A549 (cell line): ENCODE measurements around the gene BABAM2. TPM values are rescaled to one million over a fixed set of nuclear protein-coding genes. Genes with fewer than 3 reads are reported as not detected.
A peak's percentile ranks its signal among the peaks of the same experiment; 100 is the strongest.

Experiments used
- ATAC-seq, 2 experiments: fragments of 200-7000 bp in 1 of 2; fragments of >200 bp in 1 of 2; cut with Nextera tagmentation in 1 of 2; cut with Tn5 transposase in 1 of 2; 3 replicates each; pipeline versions ENCODE4 v1.8.0 to v1.9.1; 2018 to 2020; ENCODE audit warnings: mild to moderate bottlenecking in 1 of 2, moderate library complexity in 1 of 2
- CTCF ChIA-PET: fragments of 300-600 bp; sonication (Branson Sonifier 250); formaldehyde crosslinking; extraction: SDS; loops from one replicate; lab custom pipeline; 2021; ENCODE audit warnings: antibody characterized with exemption, inconsistent platforms; lab: Yijun Ruan, JAX
- POLR2A ChIA-PET: fragments of 350-600 bp; formaldehyde crosslinking; extraction: SDS; loops from one replicate; lab custom pipeline; 2021; ENCODE audit warnings: antibody characterized with exemption, inconsistent platforms; lab: Yijun Ruan, JAX
- DNase-seq, 2 experiments: peaks; one replicate each; pipeline versions ENCODE4 v3.0.0 to v3.0.0-alpha.2; 2011 to 2016; ENCODE audit warnings: low read depth in 1 of 2, low spot score in 1 of 2
- FAIRE-seq: peaks from 2 replicates; lab custom pipeline; 2011; peaks lifted over from hg19 to GRCh38; lab: Jason Lieb, UNC
- H3K27ac ChIP-seq, 2 experiments: fragments of >200 bp; sonication (Bioruptor Twin); formaldehyde crosslinking; 3 replicates each; pipeline ENCODE4 v1.5.1; 2016 to 2017
- H3K4me1 ChIP-seq: fragments of >200 bp; sonication (Bioruptor Twin); formaldehyde crosslinking; 3 replicates; pipeline ENCODE4 v1.6.1; 2016
- H3K4me2 ChIP-seq: fragments of >200 bp; sonication (Bioruptor Twin); formaldehyde crosslinking; 3 replicates; pipeline ENCODE4 v1.6.1; 2016
- H3K4me3 ChIP-seq: fragments of >200 bp; sonication (Bioruptor Twin); formaldehyde crosslinking; 3 replicates; pipeline ENCODE4 v1.5.1; 2016
- H3K9me3 ChIP-seq: fragments of >200 bp; sonication (Bioruptor Twin); formaldehyde crosslinking; 3 replicates; pipeline ENCODE4 v1.6.1; 2016
- ATOH8 ChIP-seq: fragments of 250-450 bp; sonication (Bioruptor Pico); IDR thresholded peaks from 2 replicates; pipeline ENCODE4 v1.5.0; 2020; ENCODE audit warnings: low read depth, mild to moderate bottlenecking, moderate library complexity
- CBX8 ChIP-seq: fragments of 200-600 bp; sonication (generic); IDR thresholded peaks from 2 replicates; pipeline ENCODE4 v1.6.1; 2016
- EHF ChIP-seq: fragments of 250-450 bp; sonication (Bioruptor Pico); IDR thresholded peaks from 2 replicates; pipeline ENCODE4 v1.5.0; 2020; ENCODE audit warnings: mild to moderate bottlenecking
- FOSL2 ChIP-seq, 2 experiments: fragments of 450-650 bp in 1 of 2; fragments of >200 bp in 1 of 2; sonication (Bioruptor Twin) in 1 of 2; formaldehyde crosslinking; IDR thresholded peaks; 2 replicates each; pipeline versions ENCODE4 v1.5.0 to v1.6.1; 2016 to 2020; ENCODE audit warnings: mild to moderate bottlenecking in 1 of 2, moderate library complexity in 1 of 2
- FOXS1 ChIP-seq: fragments of 250-450 bp; sonication (Bioruptor Pico); IDR thresholded peaks from 2 replicates; pipeline ENCODE4 v1.5.0; 2020; ENCODE audit warnings: mild to moderate bottlenecking, moderate library complexity
- GATA3 ChIP-seq: IDR thresholded peaks from 2 replicates; pipeline ENCODE4 v1.6.1; 2012; ENCODE audit warnings: borderline replicate concordance
- HDAC2 ChIP-seq: fragments of 200-600 bp; sonication (generic); IDR thresholded peaks from 2 replicates; pipeline ENCODE4 v1.6.1; 2016
- HES2 ChIP-seq: fragments of >200 bp; sonication (Bioruptor Twin); formaldehyde crosslinking; IDR thresholded peaks from 2 replicates; pipeline ENCODE4 v1.6.1; 2016
- HEYL ChIP-seq: fragments of 250-450 bp; sonication (Bioruptor Pico); IDR thresholded peaks from 2 replicates; pipeline ENCODE4 v1.8.0; 2021; ENCODE audit warnings: mild to moderate bottlenecking, moderate library complexity
- HOXB13 ChIP-seq: fragments of 250-450 bp; sonication (Bioruptor Pico); IDR thresholded peaks from 2 replicates; pipeline ENCODE4 v1.5.0; 2020; ENCODE audit warnings: low read depth, mild to moderate bottlenecking, moderate library complexity
- HOXB5 ChIP-seq: fragments of 250-450 bp; sonication (Bioruptor Pico); IDR thresholded peaks from 2 replicates; pipeline ENCODE4 v1.5.0; 2020; ENCODE audit warnings: mild to moderate bottlenecking, moderate library complexity
- JUNB ChIP-seq: fragments of >200 bp; sonication (Bioruptor Twin); formaldehyde crosslinking; IDR thresholded peaks from 2 replicates; pipeline ENCODE4 v1.6.1; 2016
- KDM1A ChIP-seq: fragments of 200-600 bp; sonication (generic); IDR thresholded peaks from 2 replicates; pipeline ENCODE4 v1.6.1; 2016; ENCODE audit warnings: low read depth, mild to moderate bottlenecking
- KDM5A ChIP-seq: fragments of 200-600 bp; sonication (generic); IDR thresholded peaks from 2 replicates; pipeline ENCODE4 v1.6.1; 2016; ENCODE audit warnings: antibody characterized with exemption, mild to moderate bottlenecking
- NPAS2 ChIP-seq: fragments of 250-450 bp; sonication (Bioruptor Pico); IDR thresholded peaks from 2 replicates; pipeline ENCODE4 v1.8.0; 2022; ENCODE audit warnings: mild to moderate bottlenecking, moderate library complexity, borderline replicate concordance
- NR3C1 ChIP-seq: fragments of >200 bp; sonication (Bioruptor Twin); formaldehyde crosslinking; IDR thresholded peaks from 3 replicates; pipeline ENCODE4 v1.6.1; 2017
- RAD21 ChIP-seq, 2 experiments: fragments of >200 bp in 1 of 2; sonication (Bioruptor Twin) in 1 of 2; formaldehyde crosslinking in 1 of 2; IDR thresholded peaks in 1 of 2; conservative IDR thresholded peaks in 1 of 2; 2 replicates in 1 of 2; 3 replicates in 1 of 2; pipeline ENCODE4 v1.6.1; 2012 to 2018; ENCODE audit warnings: inconsistent platforms in 1 of 2
- RARB ChIP-seq: fragments of 250-450 bp; sonication (Bioruptor Pico); IDR thresholded peaks from 2 replicates; pipeline ENCODE4 v1.8.0; 2021; ENCODE audit warnings: mild to moderate bottlenecking, moderate library complexity
- RCOR1 ChIP-seq: fragments of 150-350 bp; IDR thresholded peaks from 2 replicates; pipeline ENCODE4 v1.6.1; 2014; ENCODE audit warnings: antibody characterized with exemption, low read length, low read depth
- REST ChIP-seq: fragments of 200-600 bp; sonication (generic); IDR thresholded peaks from 2 replicates; pipeline ENCODE4 v1.6.1; 2016; ENCODE audit warnings: antibody characterized with exemption, mild to moderate bottlenecking, moderate library complexity
- RFX5 ChIP-seq: fragments of 450-650 bp; IDR thresholded peaks from 2 replicates; pipeline ENCODE4 v1.7.1; 2014; ENCODE audit warnings: antibody characterized with exemption, mild to moderate bottlenecking, moderate library complexity
- SMC3 ChIP-seq: fragments of >200 bp; sonication (Bioruptor Twin); formaldehyde crosslinking; IDR thresholded peaks from 3 replicates; pipeline ENCODE4 v1.6.1; 2018; ENCODE audit warnings: inconsistent platforms
- TFCP2L1 ChIP-seq: fragments of 250-450 bp; sonication (Bioruptor Pico); IDR thresholded peaks from 2 replicates; pipeline ENCODE4 v1.5.0; 2021; ENCODE audit warnings: mild to moderate bottlenecking
- ZFP36 ChIP-seq: fragments of 450-650 bp; IDR thresholded peaks from 2 replicates; pipeline ENCODE4 v1.6.1; 2014; ENCODE audit warnings: borderline replicate concordance; ENCODE audit not compliant: partially characterized antibody
- ZNF302 ChIP-seq: fragments of 250-450 bp; sonication (Bioruptor Pico); IDR thresholded peaks from 2 replicates; pipeline ENCODE4 v1.9.0; 2021; ENCODE audit warnings: inconsistent platforms, mild to moderate bottlenecking, moderate library complexity
- WGBS: methylation state at CpG from one replicate; pipeline ENCODE4 v1.1.6; 2017; ENCODE audit errors: missing lambda C conversion rate; 5-methylcytosine and 5-hydroxymethylcytosine counted together
- polyA minus RNA-seq: library from RNA; depleted of rRNA, polyadenylated mRNA; stranded (reverse); fragments of >200 nt; gene quantifications from 2 replicates; pipeline ENCODE4 v1.2.3, GENCODE V29; 2011; rRNA and poly(A)+ RNA removed
- polyA plus RNA-seq, 4 experiments: library from polyadenylated mRNA; depleted of rRNA in 3 of 4; stranded (reverse); fragments of >200 nt; fragmentation: RNase III in 1 of 4; extraction: RNeasy Plus Mini Kit Qiagen cat#74134 plus additional on column Dnase treatment in 1 of 4; gene quantifications; 2 replicates in 3 of 4; 3 replicates in 1 of 4; pipeline ENCODE4 v1.2.3, GENCODE V29; 2011 to 2017
- TF ChIP-seq, protein P1 (sequence below): fragments of >200 bp; sonication (Bioruptor Twin); formaldehyde crosslinking; IDR thresholded peaks from 3 replicates; pipeline ENCODE4 v1.6.1; 2016
- TF ChIP-seq, protein P2 (sequence below): IDR thresholded peaks from 2 replicates; pipeline ENCODE4 v1.6.1; 2012; ENCODE audit warnings: low read depth, borderline replicate concordance
- TF ChIP-seq, protein P3 (sequence below): fragments of 150-350 bp; IDR thresholded peaks from 2 replicates; pipeline ENCODE4 v1.6.1; 2014; ENCODE audit warnings: low read depth, mild to moderate bottlenecking, low read length

BABAM2 gene
- polyA plus RNA-seq (2011; rRNA removed) = 78.4 and 87.1 TPM in 2 replicates
- 36.4 and 40.0 TPM in 2 replicates for polyA plus RNA-seq (2012; cell fraction: cytosol; rRNA removed)
- 23.5 and 26.3 TPM in 2 replicates for polyA plus RNA-seq (2012; cell fraction: nucleus; rRNA removed)
- polyA plus RNA-seq (2017; fragmentation: RNase III; extraction: RNeasy Plus Mini Kit Qiagen cat#74134 plus additional on column Dnase treatment) = 52.9 to 54.0 TPM (median 53.7 TPM) in 3 replicates
- 60.8 and 68.7 TPM in 2 replicates for polyA minus RNA-seq

DNA sequence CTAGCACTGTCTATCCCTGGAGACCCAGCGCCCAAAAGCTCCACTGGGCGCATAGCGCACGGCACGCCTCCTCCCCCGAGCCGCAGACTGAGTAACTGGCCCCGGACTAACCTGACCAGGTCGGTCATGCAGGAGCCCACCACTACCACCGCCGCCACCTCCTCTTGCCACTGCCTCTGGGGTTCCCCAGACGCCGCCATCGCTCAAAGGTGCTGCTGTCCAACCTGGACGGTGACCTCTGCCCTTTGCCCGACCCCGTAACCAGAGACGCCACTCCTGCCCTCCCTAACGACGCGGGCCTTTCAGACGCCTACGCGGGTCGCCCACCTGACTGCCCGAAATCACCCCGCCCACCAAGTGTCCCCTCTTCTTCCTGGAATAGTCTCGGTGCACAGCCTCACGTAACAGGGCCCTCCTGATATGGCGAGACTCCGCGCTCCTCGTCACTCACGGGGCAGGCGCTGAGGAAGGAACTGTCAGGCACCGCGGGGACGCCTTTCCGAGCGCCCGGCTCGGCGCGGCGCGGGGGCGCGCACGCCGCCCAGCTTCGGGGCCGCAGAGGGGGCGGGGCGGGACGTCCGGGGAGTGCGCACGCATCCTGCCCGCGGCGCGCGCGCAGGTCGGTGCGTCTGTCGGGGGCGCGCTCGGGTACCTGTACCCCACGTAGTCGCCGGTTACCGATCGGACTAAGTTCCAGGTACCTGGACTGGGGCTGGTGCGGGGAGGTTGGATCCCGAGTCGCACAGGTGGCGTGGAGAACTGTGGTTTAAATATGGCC lies at the start of gene BABAM2, which contains the start of gene RBKS:
BABAM2 (plus strand) TSS at position 584 of the 778 bp plus-strand sequence. CDS start 3,828 bp downstream, outside the sequence.
RBKS (minus strand) TSS at position 242 of the 778 bp plus-strand sequence; CDS start at position 200, 42 bp downstream.
- ATAC-seq (peak; percentile 92 to 93), DNase-seq (peak; percentile 88 to 91), FAIRE-seq (no peak)
- H3K4me3 ChIP-seq = peak within 1 kb of the TSS; percentile 85
- peak within 1 kb of the TSS; percentile 82 for H3K4me2 ChIP-seq
- WGBS = 2% methylated on average over 35 of the region's 79 CpGs
- CTCF ChIA-PET = interaction anchor here (0.6 to 1.7 kb wide), 7 partner anchors 9 to 554 kb away, joined by 3 to 7 read pairs (median 3); no protein-coding TSS in a partner anchor
- H3K27ac ChIP-seq = peak within 1 kb of the TSS; percentile 94 to 97
- no peaks in the 10 kb centered on the region for H3K9me3 ChIP-seq
- peaks cover 60% of the 10 kb centered on the region for H3K4me1 ChIP-seq
- POLR2A ChIA-PET = interaction anchor here (0.6 to 2.2 kb wide), 15 partner anchors 19 to 507 kb away, joined by 3 to 15 read pairs (median 4); partner anchors contain the start of genes FOSL2 and MRPL33
- TF ChIP-seq, protein P1, sequence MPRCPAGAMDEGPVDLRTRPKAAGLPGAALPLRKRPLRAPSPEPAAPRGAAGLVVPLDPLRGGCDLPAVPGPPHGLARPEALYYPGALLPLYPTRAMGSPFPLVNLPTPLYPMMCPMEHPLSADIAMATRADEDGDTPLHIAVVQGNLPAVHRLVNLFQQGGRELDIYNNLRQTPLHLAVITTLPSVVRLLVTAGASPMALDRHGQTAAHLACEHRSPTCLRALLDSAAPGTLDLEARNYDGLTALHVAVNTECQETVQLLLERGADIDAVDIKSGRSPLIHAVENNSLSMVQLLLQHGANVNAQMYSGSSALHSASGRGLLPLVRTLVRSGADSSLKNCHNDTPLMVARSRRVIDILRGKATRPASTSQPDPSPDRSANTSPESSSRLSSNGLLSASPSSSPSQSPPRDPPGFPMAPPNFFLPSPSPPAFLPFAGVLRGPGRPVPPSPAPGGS = peak; percentile 46; the same call in 1 of the 3 replicates
- TF ChIP-seq FOXS1 (CRISPR knock-in tag) (0 out of 2 replicates have a peak, but pooled peaks have one; percentile 10), NPAS2 (CRISPR knock-in tag) (no peak), REST (no peak; the same call in 1 of the 2 replicates), SMC3 (peak; percentile 50), KDM1A (no peak), HES2 (no peak), ZFP36 (no peak), CBX8 (no peak), NR3C1 (no peak), EHF (CRISPR knock-in tag) (no peak), HDAC2 (no peak), GATA3 (peak; percentile 30; the same call in 1 of the 2 replicates), RCOR1 (no peak), HOXB5 (peak; percentile 46; the same call in 1 of the 2 replicates), TFCP2L1 (CRISPR knock-in tag) (no peak), RAD21 (conservative IDR thresholded peaks at IDR 0.05 in 1 of 2, IDR thresholded peaks at IDR 0.05 in 1 of 2) (peak in 1 of 2 experiments; percentile 31; a peak in 2 of 5 replicates), RFX5 (peak; percentile 38), FOSL2 (IDR thresholded peaks at IDR 0.05) (no peak), FOSL2 (CRISPR knock-in tag; IDR thresholded peaks at IDR 0.05) (no peak), HOXB13 (0 out of 2 replicates have a peak, but pooled peaks have one; percentile 55), HEYL (CRISPR knock-in tag) (no peak), ATOH8 (CRISPR knock-in tag) (peak; percentile 21; the same call in 1 of the 2 replicates), RARB (peak; percentile 96), JUNB (no peak), ZNF302 (CRISPR knock-in tag) (no peak), KDM5A (no peak)
- TF ChIP-seq, protein P2, sequence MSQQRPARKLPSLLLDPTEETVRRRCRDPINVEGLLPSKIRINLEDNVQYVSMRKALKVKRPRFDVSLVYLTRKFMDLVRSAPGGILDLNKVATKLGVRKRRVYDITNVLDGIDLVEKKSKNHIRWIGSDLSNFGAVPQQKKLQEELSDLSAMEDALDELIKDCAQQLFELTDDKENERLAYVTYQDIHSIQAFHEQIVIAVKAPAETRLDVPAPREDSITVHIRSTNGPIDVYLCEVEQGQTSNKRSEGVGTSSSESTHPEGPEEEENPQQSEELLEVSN = no peak
- TF ChIP-seq, protein P3, sequence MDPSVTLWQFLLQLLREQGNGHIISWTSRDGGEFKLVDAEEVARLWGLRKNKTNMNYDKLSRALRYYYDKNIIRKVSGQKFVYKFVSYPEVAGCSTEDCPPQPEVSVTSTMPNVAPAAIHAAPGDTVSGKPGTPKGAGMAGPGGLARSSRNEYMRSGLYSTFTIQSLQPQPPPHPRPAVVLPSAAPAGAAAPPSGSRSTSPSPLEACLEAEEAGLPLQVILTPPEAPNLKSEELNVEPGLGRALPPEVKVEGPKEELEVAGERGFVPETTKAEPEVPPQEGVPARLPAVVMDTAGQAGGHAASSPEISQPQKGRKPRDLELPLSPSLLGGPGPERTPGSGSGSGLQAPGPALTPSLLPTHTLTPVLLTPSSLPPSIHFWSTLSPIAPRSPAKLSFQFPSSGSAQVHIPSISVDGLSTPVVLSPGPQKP = no peak
